Measurements from ENCODE around the gene ATRIP.

The ATRIP gene

GRCh38 chr3:48426401-48426909 lies 20.1 kb upstream of the ATRIP start:
- H3K9ac ChIP-seq (ENCODE audit: low read depth, low read length) = no peak overlapping the region
- H3K9me3 ChIP-seq (ENCODE audit: control insufficient read depth, insufficient read depth, low read length) = no peaks in the 10 kb centered on the region
- peaks cover 22% of the 10 kb centered on the region for H3K4me1 ChIP-seq (ENCODE audit: insufficient read depth, low read length)
- H3K36me3 ChIP-seq (ENCODE audit: insufficient read depth, low read length) = no peaks in the 10 kb centered on the region; the same call in 1 of the 2 replicates

GRCh38 chr3:48426944-48427629 lies 19.4 kb upstream of the ATRIP start:
- Histone ChIP-seq H3K4me1 (ENCODE audit: insufficient read depth, low read length) (peaks cover 22% of the 10 kb centered on the region), H3K9ac (ENCODE audit: low read depth, low read length) (no peak overlapping the region), H3K36me3 (ENCODE audit: insufficient read depth, low read length) (peaks cover 4% of the 10 kb centered on the region), H3K9me3 (ENCODE audit: control insufficient read depth, insufficient read depth, low read length) (no peaks in the 10 kb centered on the region)

- Histone ChIP-seq H3K9ac (ENCODE audit: low read depth, low read length) (no peak overlapping the region), H3K36me3 (ENCODE audit: insufficient read depth, low read length) (peaks cover 7% of the 10 kb centered on the region), H3K9me3 (ENCODE audit: control insufficient read depth, insufficient read depth, low read length) (no peaks in the 10 kb centered on the region), H3K4me1 (ENCODE audit: insufficient read depth, low read length) (peaks cover 26% of the 10 kb centered on the region)
Measured at GRCh38 chr3:48427630-48427962, 18.9 kb upstream of the ATRIP start.

GRCh38 chr3:48428088-48428571 lies 18.4 kb upstream of the ATRIP start:
- Histone ChIP-seq H3K36me3 (ENCODE audit: insufficient read depth, low read length) (peaks cover 7% of the 10 kb centered on the region), H3K4me1 (ENCODE audit: insufficient read depth, low read length) (peaks cover 27% of the 10 kb centered on the region), H3K9ac (ENCODE audit: low read depth, low read length) (peak overlapping the region; percentile 86), H3K9me3 (ENCODE audit: control insufficient read depth, insufficient read depth, low read length) (no peaks in the 10 kb centered on the region)

GRCh38 chr3:48428572-48429316 lies 17.8 kb upstream of the ATRIP start:
- Histone ChIP-seq H3K4me1 (ENCODE audit: insufficient read depth, low read length) (peaks cover 27% of the 10 kb centered on the region), H3K9ac (ENCODE audit: low read depth, low read length) (peak overlapping the region; percentile 86)

GRCh38 chr3:48429317-48429959 lies 17.1 kb upstream of the ATRIP start:
- Histone ChIP-seq H3K36me3 (ENCODE audit: insufficient read depth, low read length) (peaks cover 16% of the 10 kb centered on the region), H3K9me3 (ENCODE audit: control insufficient read depth, insufficient read depth, low read length) (no peaks in the 10 kb centered on the region), H3K4me1 (ENCODE audit: insufficient read depth, low read length) (peaks cover 27% of the 10 kb centered on the region), H3K9ac (ENCODE audit: low read depth, low read length) (peak overlapping the region; percentile 86)

More at GRCh38 chr3:48428572-48429316, 17.8 kb upstream of the ATRIP start:
- peaks cover 9% of the 10 kb centered on the region for H3K36me3 ChIP-seq (ENCODE audit: insufficient read depth, low read length)
- H3K9me3 ChIP-seq (ENCODE audit: control insufficient read depth, insufficient read depth, low read length) = no peaks in the 10 kb centered on the region

- H3K9me3 ChIP-seq (ENCODE audit: control insufficient read depth, insufficient read depth, low read length) = no peaks in the 10 kb centered on the region
- peaks cover 18% of the 10 kb centered on the region for H3K36me3 ChIP-seq (ENCODE audit: insufficient read depth, low read length)
Measured at GRCh38 chr3:48429960-48430707, 16.4 kb upstream of the ATRIP start, which contains the start of gene PLXNB1. PLXNB1 (minus strand) TSS chr3:48430086; CDS start chr3:48424611, 5,475 bp downstream.

GRCh38 chr3:48430708-48431101 lies 15.8 kb upstream of the ATRIP start:
- H3K9ac ChIP-seq (ENCODE audit: low read depth, low read length) = peak overlapping the region; percentile 86; the same call in 1 of the 2 replicates
- peaks cover 18% of the 10 kb centered on the region for H3K36me3 ChIP-seq (ENCODE audit: insufficient read depth, low read length)
- H3K9me3 ChIP-seq (ENCODE audit: control insufficient read depth, insufficient read depth, low read length) = no peaks in the 10 kb centered on the region
- H3K4me1 ChIP-seq (ENCODE audit: insufficient read depth, low read length) = peaks cover 25% of the 10 kb centered on the region

More at GRCh38 chr3:48429960-48430707, 16.4 kb upstream of the ATRIP start, which contains the start of gene PLXNB1:
- Histone ChIP-seq H3K4me1 (ENCODE audit: insufficient read depth, low read length) (peaks cover 27% of the 10 kb centered on the region), H3K9ac (ENCODE audit: low read depth, low read length) (peak within 1 kb of the TSS; percentile 86)

- peaks cover 18% of the 10 kb centered on the region for H3K36me3 ChIP-seq (ENCODE audit: insufficient read depth, low read length)
- no peaks in the 10 kb centered on the region for H3K9me3 ChIP-seq (ENCODE audit: control insufficient read depth, insufficient read depth, low read length)
- H3K9ac ChIP-seq (ENCODE audit: low read depth, low read length) = no peak overlapping the region
- peaks cover 26% of the 10 kb centered on the region for H3K4me1 ChIP-seq (ENCODE audit: insufficient read depth, low read length)
Measured at GRCh38 chr3:48431224-48432029, 15.1 kb upstream of the ATRIP start.

GRCh38 chr3:48432411-48433371 lies 13.8 kb upstream of the ATRIP start:
- peaks cover 21% of the 10 kb centered on the region for H3K4me1 ChIP-seq (ENCODE audit: insufficient read depth, low read length)
- H3K9me3 ChIP-seq (ENCODE audit: control insufficient read depth, insufficient read depth, low read length) = no peaks in the 10 kb centered on the region
- no peak overlapping the region for H3K9ac ChIP-seq (ENCODE audit: low read depth, low read length)
- H3K36me3 ChIP-seq (ENCODE audit: insufficient read depth, low read length) = peaks cover 18% of the 10 kb centered on the region

GRCh38 chr3:48433472-48434118 lies 12.9 kb upstream of the ATRIP start:
- no peak overlapping the region for H3K9ac ChIP-seq (ENCODE audit: low read depth, low read length)
- H3K36me3 ChIP-seq (ENCODE audit: insufficient read depth, low read length) = peaks cover 18% of the 10 kb centered on the region
- H3K9me3 ChIP-seq (ENCODE audit: control insufficient read depth, insufficient read depth, low read length) = no peaks in the 10 kb centered on the region
- H3K4me1 ChIP-seq (ENCODE audit: insufficient read depth, low read length) = peaks cover 19% of the 10 kb centered on the region

GRCh38 chr3:48434591-48435222 lies 11.8 kb upstream of the ATRIP start:
- H3K4me1 ChIP-seq (ENCODE audit: insufficient read depth, low read length) = peaks cover 19% of the 10 kb centered on the region
- H3K36me3 ChIP-seq (ENCODE audit: insufficient read depth, low read length) = peaks cover 18% of the 10 kb centered on the region
- H3K9ac ChIP-seq (ENCODE audit: low read depth, low read length) = no peak overlapping the region
- H3K9me3 ChIP-seq (ENCODE audit: control insufficient read depth, insufficient read depth, low read length) = no peaks in the 10 kb centered on the region

Measured in ES-I3 (cell line).